Pancreas (tissue), 10 donors: ENCODE results near the gene RPS5. TPM values are rescaled to one million over a fixed set of nuclear protein-coding genes. Genes with fewer than 3 reads are reported as not detected.
"Not testable (repeated sequence)": the region's sequence is repeated elsewhere in the genome, so short reads cannot be mapped to it uniquely, and the experiment has no call there.

ENCODE experiments used
- ATAC-seq, 4 donors: fragments of 200-7000 bp; cut with Tn5 transposase; one replicate each; pipeline versions ENCODE4 v1.8.0 to v1.9.1; 2020; ENCODE audit warnings: mild to moderate bottlenecking in 4 of 4, moderate library complexity in 4 of 4
- DNase-seq, 6 donors: peaks; one replicate each; pipeline ENCODE4 v3.0.0-alpha.2; 2020
- FAIRE-seq: peaks from 2 replicates; lab custom pipeline; 2012; peaks lifted over from hg19 to GRCh38; lab: Jason Lieb, UNC
- H3K27ac ChIP-seq, 4 donors: fragments of 200-600 bp; sonication (generic); 1 replicate in 3 of 4; 2 replicates in 1 of 4; pipeline versions ENCODE4 v1.5.0 to v1.8.0; 2020
- H3K27me3 ChIP-seq, 4 donors: fragments of 200-600 bp; one replicate each; pipeline ENCODE4 v1.8.0; 2021
- H3K36me3 ChIP-seq, 3 donors: fragments of 200-600 bp; sonication (generic) in 1 of 3; one replicate each; pipeline versions ENCODE4 v1.5.0 to v1.8.0; 2020 to 2021
- H3K4me1 ChIP-seq, 3 donors: fragments of 200-600 bp; one replicate each; pipeline ENCODE4 v1.8.0; 2021
- H3K4me3 ChIP-seq, 4 donors: fragments of 200-600 bp; sonication (generic) in 2 of 4; one replicate each; pipeline versions ENCODE4 v1.5.0 to v1.8.0; 2020 to 2021
- H3K9me3 ChIP-seq, 4 donors: fragments of 200-600 bp; one replicate each; pipeline ENCODE4 v1.8.0; 2021
- WGBS, 2 donors: extraction: QIAGEN DNeasy Blood & Tissue Kit; methylation state at CpG; one replicate each; pipeline ENCODE4 v1.1.7; 2013; 5-methylcytosine and 5-hydroxymethylcytosine counted together
- intact Hi-C, 3 donors: fragments of 100-400 bp; cut with DNase I; formaldehyde crosslinking; loops; one replicate each; pipeline versions ENCODE4 v1.11.1 to v1.14.2; 2022
- microRNA-seq, 2 donors: library from miRNA; unstranded; fragments of <30 nt; microRNA quantifications; one replicate each; pipeline versions ENCODE4 to v1.1.0, GENCODE V29; 2019 to 2020
- polyA plus RNA-seq, 2 donors: library from polyadenylated mRNA; stranded (reverse); fragments of 200-250 nt; gene quantifications; one replicate each; pipeline ENCODE4 v1.2.3, GENCODE V29; 2013
- total RNA-seq, 6 donors: library from RNA; stranded (reverse); fragmentation: NEBNext Ultra II Directional in 4 of 6; extraction: Animal tissue kit (Norgen Biotek cat#: 25700) in 4 of 6; gene quantifications; one replicate each; pipeline versions ENCODE4 v1.2.1 to v1.2.4, GENCODE V29; 2021 to 2023
- TF ChIP-seq, protein P1 (sequence below), 4 donors: fragments of 200-600 bp; sonication (generic) in 3 of 4; IDR thresholded peaks; one replicate each; pipeline versions ENCODE4 v1.5.0 to v1.8.0; 2021; ENCODE audit warnings: antibody characterized with exemption in 4 of 4
- donor health status: healthy with polysubstance abuse.
- donor health status: DM: no; HTN: no; CAD: no; lungs with moderate emphysema.
- donor health status: DM: no; HTN: no; CAD: no.
- donor health status: control.
- donor health status: control.
- donor health status: Bipolar disorder and iron deficiency.
- donor health status: DM: yes; HTN: yes; CAD: no.
- donor health status: DM: no; HTN: no; CAD: no.
- donor health status: DM: no; HTN: no; CAD: no.
- donor health status: DM: yes; HTN: yes; CAD: no.

Gene RPS5
- total and polyA plus RNA-seq, 8 donors = 637 to 1,373 (median 841) TPM

DNA sequence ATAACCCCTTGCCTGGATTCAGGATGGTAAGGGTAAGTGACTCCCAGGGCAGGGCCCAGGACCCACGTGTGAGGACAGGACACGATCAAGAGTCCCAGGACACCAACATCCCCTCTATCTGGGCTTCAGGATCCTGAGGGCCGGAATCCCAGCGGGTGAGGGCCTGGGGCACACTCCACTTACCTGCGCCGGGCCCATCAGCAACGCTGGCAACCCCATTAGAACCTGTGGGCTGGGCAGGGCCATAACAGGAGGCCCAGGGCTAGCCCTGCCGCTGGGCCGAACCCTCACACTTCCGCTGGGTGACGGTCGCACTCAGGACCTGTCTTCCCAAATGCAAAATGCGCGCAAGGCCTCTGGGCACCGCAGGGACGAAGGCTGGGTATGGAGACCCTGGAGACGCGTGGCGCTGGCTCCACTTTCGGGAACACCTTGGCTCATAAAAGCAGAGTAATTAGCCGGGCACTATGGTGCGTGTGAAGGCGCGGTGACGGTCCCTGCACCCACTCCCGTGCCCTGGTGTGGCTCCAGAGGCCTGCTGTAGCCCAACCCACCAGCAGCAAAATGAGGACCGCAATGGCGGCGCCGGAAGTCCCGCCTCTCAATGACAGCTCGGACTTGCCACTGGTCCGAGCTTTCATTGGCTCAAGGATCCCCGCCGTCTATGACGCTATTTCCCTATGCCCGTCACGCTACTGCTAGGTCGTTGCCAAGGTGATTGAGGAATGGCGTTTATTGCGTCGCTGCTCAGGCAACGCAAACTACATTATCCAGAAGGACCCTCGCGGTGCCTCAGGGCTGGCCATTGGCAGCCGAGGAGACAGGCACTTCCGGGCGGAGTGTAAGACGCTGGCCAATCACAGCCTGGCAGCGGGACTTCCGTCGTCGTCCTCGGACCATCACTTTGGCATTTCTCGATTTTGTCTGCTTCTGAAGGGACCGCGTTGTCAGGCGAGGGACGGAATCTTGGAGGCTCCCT lies 52.8 kb downstream of the RPS5 start, which contains the start of gene ZNF132:
TSS of gene ZNF132 (minus strand) at position 578 of the 979 bp plus-strand sequence. CDS start at position 246, 332 bp downstream.
- TF ChIP-seq, protein P1, sequence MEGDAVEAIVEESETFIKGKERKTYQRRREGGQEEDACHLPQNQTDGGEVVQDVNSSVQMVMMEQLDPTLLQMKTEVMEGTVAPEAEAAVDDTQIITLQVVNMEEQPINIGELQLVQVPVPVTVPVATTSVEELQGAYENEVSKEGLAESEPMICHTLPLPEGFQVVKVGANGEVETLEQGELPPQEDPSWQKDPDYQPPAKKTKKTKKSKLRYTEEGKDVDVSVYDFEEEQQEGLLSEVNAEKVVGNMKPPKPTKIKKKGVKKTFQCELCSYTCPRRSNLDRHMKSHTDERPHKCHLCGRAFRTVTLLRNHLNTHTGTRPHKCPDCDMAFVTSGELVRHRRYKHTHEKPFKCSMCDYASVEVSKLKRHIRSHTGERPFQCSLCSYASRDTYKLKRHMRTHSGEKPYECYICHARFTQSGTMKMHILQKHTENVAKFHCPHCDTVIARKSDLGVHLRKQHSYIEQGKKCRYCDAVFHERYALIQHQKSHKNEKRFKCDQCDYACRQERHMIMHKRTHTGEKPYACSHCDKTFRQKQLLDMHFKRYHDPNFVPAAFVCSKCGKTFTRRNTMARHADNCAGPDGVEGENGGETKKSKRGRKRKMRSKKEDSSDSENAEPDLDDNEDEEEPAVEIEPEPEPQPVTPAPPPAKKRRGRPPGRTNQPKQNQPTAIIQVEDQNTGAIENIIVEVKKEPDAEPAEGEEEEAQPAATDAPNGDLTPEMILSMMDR (IDR thresholded peaks at IDR 0.05) = no peak
- 6 to 7% methylated on average over 59 of the region's 59 CpGs for WGBS, 2 donors
- peaks cover under 1 to 24% (median 13%) of the 10 kb centered on the region in 3 donors for H3K36me3 ChIP-seq
- H3K27ac ChIP-seq = peak within 1 kb of the TSS; percentile 9 to 66 (median 50)
- peak within 1 kb of the TSS; percentile 42 to 85 (median 52) for H3K4me3 ChIP-seq
- H3K4me1 ChIP-seq = peaks cover 0 to 8% (median 0%) of the 10 kb centered on the region in 3 donors
- intact Hi-C loops = no loop called here
- no peaks in the 10 kb centered on the region for H3K27me3 ChIP-seq
- FAIRE-seq (peak; percentile 98), ATAC-seq (peak; percentile 97 to 99 (median 98)), DNase-seq (peak; percentile 89 to 99 (median 97))
- H3K9me3 ChIP-seq = peaks cover 0 to 6% (median under 1%) of the 10 kb centered on the region in 4 donors

DNA sequence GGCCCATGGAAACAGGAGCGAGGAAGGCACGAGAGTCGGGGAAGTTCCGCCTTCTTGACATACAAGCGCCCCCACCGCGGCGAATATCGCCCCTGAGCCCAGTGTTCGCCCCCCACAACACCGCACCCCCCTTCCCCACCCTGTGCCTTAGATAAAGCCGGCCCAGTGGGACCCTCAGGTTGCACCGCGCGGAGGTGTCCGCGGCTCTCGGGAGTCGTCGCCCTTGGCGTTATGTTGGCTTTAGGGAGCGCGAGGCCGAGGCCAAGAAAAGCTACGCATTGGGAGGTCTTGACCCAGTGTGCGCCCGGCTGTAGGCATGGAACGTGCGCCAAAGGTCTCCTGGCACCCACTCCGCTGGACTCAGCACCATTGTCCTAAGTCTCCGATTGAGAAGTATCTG lies 53.5 kb downstream of the RPS5 start:
- peak in 3 of 6 donors; percentile 39 to 55 (median 55) for DNase-seq
- WGBS, 2 donors = 14 to 17% methylated on average over 30 to 31 of the region's 31 CpGs
- intact Hi-C loops = no loop called here

DNA sequence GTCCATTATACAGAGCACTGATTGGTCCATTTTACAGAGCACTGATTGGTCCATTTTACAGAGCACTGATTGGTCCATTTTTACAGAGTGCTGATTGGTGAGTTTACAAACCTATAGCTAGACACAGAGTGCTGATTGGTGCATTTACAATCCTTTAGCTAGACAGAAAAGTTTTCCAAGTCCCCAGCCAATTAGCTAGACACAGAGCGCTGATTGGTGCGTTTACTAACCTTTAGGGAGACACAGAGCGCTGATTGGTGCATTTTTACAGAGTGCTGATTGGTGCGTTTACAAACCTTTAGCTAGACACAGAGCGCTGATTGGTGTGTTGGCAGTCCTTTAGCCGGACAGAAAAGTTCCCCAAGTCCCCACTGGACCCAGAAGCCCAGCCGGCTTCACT lies 55.9 kb downstream of the RPS5 start:
- ATAC-seq, H3K27ac ChIP-seq, H3K4me1 ChIP-seq, FAIRE-seq, intact Hi-C loops, DNase-seq, H3K9me3 ChIP-seq, H3K36me3 ChIP-seq, H3K4me3 ChIP-seq, H3K27me3 ChIP-seq: not testable (repeated sequence)
- WGBS, 2 donors = 84 to 88% methylated on average over 7 of the region's 7 CpGs

More for the DNA sequence above, 53.5 kb downstream of the RPS5 start:
- ATAC-seq (peak in 3 of 4 donors; percentile 1 to 2 (median 1)), FAIRE-seq (no peak)
- peak overlapping the region; percentile 42 to 85 (median 52) for H3K4me3 ChIP-seq
- H3K4me1 ChIP-seq = peaks cover 0 to 8% (median 0%) of the 10 kb centered on the region in 3 donors
- H3K9me3 ChIP-seq = peaks cover 0 to 4% (median 0%) of the 10 kb centered on the region in 4 donors
- TF ChIP-seq, protein P1 (IDR thresholded peaks at IDR 0.05) = no peak
- peak overlapping the region; percentile 9 to 66 (median 50) for H3K27ac ChIP-seq
- H3K27me3 ChIP-seq = no peaks in the 10 kb centered on the region
- peaks cover 0 to 17% (median 7%) of the 10 kb centered on the region in 3 donors for H3K36me3 ChIP-seq

Small RNA genes lying within 50 kb of the gene (microRNA-seq; reads per million reads assigned to microRNA genes)
- 0 reads per million in 2 donors for gene MIR4754

Other genes starting within 250 kb of the RPS5 start
- 1 to 10 TPM; 2.3 to 6.2 (median 3.4) TPM for gene ZNF329, start 236.5 kb upstream of the RPS5 start, total RNA-seq
- 1 to 10 TPM; 2.2 to 4.1 TPM for gene ZNF329, start 236.5 kb upstream of the RPS5 start, polyA plus RNA-seq
- 10 to 100 TPM in 2 of 6 donors, 1 to 10 TPM in 4; 6.4 to 13.0 (median 7.3) TPM for gene ZNF274, start 204.2 kb upstream of the RPS5 start, total RNA-seq
- gene ZNF274, start 204.2 kb upstream of the RPS5 start, polyA plus RNA-seq = 10 to 100 TPM in 1 of 2 donors, 1 to 10 TPM in 1; 8.3 to 15.1 TPM
- 10 to 100 TPM in 2 of 6 donors, 1 to 10 TPM in 4; 6.5 to 15.8 (median 7.9) TPM for gene ZNF544, start 158.4 kb upstream of the RPS5 start, total RNA-seq
- gene ZNF544, start 158.4 kb upstream of the RPS5 start, polyA plus RNA-seq = 10 to 100 TPM; 11.2 to 13.1 TPM
- 1 to 10 TPM; 1.6 to 3.6 (median 2.0) TPM for gene ZNF8, start 108.3 kb upstream of the RPS5 start, total RNA-seq
- gene ZNF8, start 108.3 kb upstream of the RPS5 start, polyA plus RNA-seq = 1 to 10 TPM; 1.4 to 1.5 TPM
- gene ERVK3-1, start 81.9 kb upstream of the RPS5 start, total RNA-seq = 10 to 100 TPM in 5 of 6 donors, 1 to 10 TPM in 1; 8.6 to 17.6 (median 14.0) TPM
- gene ERVK3-1, start 81.9 kb upstream of the RPS5 start, polyA plus RNA-seq = 10 to 100 TPM; 21.0 to 41.6 TPM
- 1 to 10 TPM in 4 of 6 donors, under 1 TPM in 2; 0.97 to 2.5 (median 1.6) TPM for gene ZSCAN22, start 60.3 kb upstream of the RPS5 start, total RNA-seq
- gene ZSCAN22, start 60.3 kb upstream of the RPS5 start, polyA plus RNA-seq = under 1 TPM; 0.65 to 0.87 TPM
- gene A1BG, start 33.8 kb upstream of the RPS5 start, total RNA-seq = 10 to 100 TPM in 1 of 6 donors, 1 to 10 TPM in 5; 3.3 to 10.6 (median 5.9) TPM
- gene A1BG, start 33.8 kb upstream of the RPS5 start, polyA plus RNA-seq = 10 to 100 TPM; 22.3 to 49.0 TPM
- gene ZNF497, start 24.5 kb upstream of the RPS5 start, total RNA-seq = 1 to 10 TPM in 5 of 6 donors, under 1 TPM in 1; 0.95 to 2.0 (median 1.4) TPM
- 1 to 10 TPM; 4.7 to 5.3 TPM for gene ZNF497, start 24.5 kb upstream of the RPS5 start, polyA plus RNA-seq
- 1 to 10 TPM; 1.1 to 1.9 (median 1.7) TPM for gene ZNF837, start 6.2 kb upstream of the RPS5 start, total RNA-seq
- gene ZNF837, start 6.2 kb upstream of the RPS5 start, polyA plus RNA-seq = 1 to 10 TPM; 3.1 to 3.8 TPM
- gene RNF225, start 8.4 kb downstream of the RPS5 start, total RNA-seq = not detected
- not detected for gene RNF225, start 8.4 kb downstream of the RPS5 start, polyA plus RNA-seq
- 1 to 10 TPM; 4.3 to 8.5 (median 5.1) TPM for gene ZNF584, start 21.4 kb downstream of the RPS5 start, total RNA-seq
- 1 to 10 TPM; 4.1 to 6.5 TPM for gene ZNF584, start 21.4 kb downstream of the RPS5 start, polyA plus RNA-seq
- gene ZNF132, start 52.9 kb downstream of the RPS5 start, total RNA-seq = 1 to 10 TPM; 1.4 to 6.1 (median 2.1) TPM
- 1 to 10 TPM; 1.1 to 2.0 TPM for gene ZNF132, start 52.9 kb downstream of the RPS5 start, polyA plus RNA-seq
- 1 to 10 TPM; 3.5 to 5.6 (median 4.2) TPM for gene ZNF324B, start 64.4 kb downstream of the RPS5 start, total RNA-seq
- gene ZNF324B, start 64.4 kb downstream of the RPS5 start, polyA plus RNA-seq = 1 to 10 TPM; 3.0 to 4.5 TPM
- gene ZNF324, start 79.8 kb downstream of the RPS5 start, total RNA-seq = 1 to 10 TPM; 4.2 to 7.3 (median 6.3) TPM
- 1 to 10 TPM; 3.5 to 5.5 TPM for gene ZNF324, start 79.8 kb downstream of the RPS5 start, polyA plus RNA-seq
- 1 to 10 TPM; 4.4 to 6.6 (median 5.1) TPM for gene ZNF446, start 89.1 kb downstream of the RPS5 start, total RNA-seq
- 10 to 100 TPM; 19.9 to 23.6 TPM for gene ZNF446, start 89.1 kb downstream of the RPS5 start, polyA plus RNA-seq
- 1 to 10 TPM; 3.0 to 6.7 (median 5.0) TPM for gene SLC27A5, start 124.7 kb downstream of the RPS5 start, total RNA-seq
- gene SLC27A5, start 124.7 kb downstream of the RPS5 start, polyA plus RNA-seq = 10 to 100 TPM; 12.8 to 15.6 TPM
- 1 to 10 TPM; 4.3 to 9.3 (median 6.3) TPM for gene ZBTB45, start 132.5 kb downstream of the RPS5 start, total RNA-seq
- 1 to 10 TPM; 5.8 to 7.5 TPM for gene ZBTB45, start 132.5 kb downstream of the RPS5 start, polyA plus RNA-seq
- gene TRIM28, start 156.8 kb downstream of the RPS5 start, total RNA-seq = 100 to 1,000 TPM; 128 to 212 (median 174) TPM
- gene TRIM28, start 156.8 kb downstream of the RPS5 start, polyA plus RNA-seq = 100 to 1,000 TPM; 189 to 208 TPM
- 10 to 100 TPM; 45.8 to 68.0 (median 58.4) TPM for gene CHMP2A, start 167.8 kb downstream of the RPS5 start, total RNA-seq
- gene CHMP2A, start 167.8 kb downstream of the RPS5 start, polyA plus RNA-seq = 100 to 1,000 TPM; 108 to 118 TPM
- gene UBE2M, start 171.3 kb downstream of the RPS5 start, total RNA-seq = 10 to 100 TPM; 23.0 to 30.1 (median 25.3) TPM
- 10 to 100 TPM; 22.0 to 33.0 TPM for gene UBE2M, start 171.3 kb downstream of the RPS5 start, polyA plus RNA-seq
- gene MZF1, start 186.1 kb downstream of the RPS5 start, total RNA-seq = 10 to 100 TPM in 5 of 6 donors, 1 to 10 TPM in 1; 9.8 to 25.0 (median 11.6) TPM
- 10 to 100 TPM; 53.9 to 70.2 TPM for gene MZF1, start 186.1 kb downstream of the RPS5 start, polyA plus RNA-seq